Type B pancreatic cell (in vitro differentiated cells): ENCODE measurements around the gene FLCN. TPM values are rescaled to one million over a fixed set of nuclear protein-coding genes. Genes with fewer than 3 reads are reported as not detected.

Source experiments
- DNase-seq: peaks from one replicate; pipeline ENCODE4 v3.0.0; 2021; ENCODE audit warnings: mixed read lengths; ENCODE audit not compliant: unreplicated experiment; ENCODE audit errors: extremely low spot score
- H3K27ac Mint-ChIP-seq: 2 replicates; pipeline ENCODE4 v1.8.0; 2021; ENCODE audit warnings: mild to moderate bottlenecking, mixed read lengths
- H3K27me3 Mint-ChIP-seq: 2 replicates; pipeline ENCODE4 v1.8.0; 2021; ENCODE audit warnings: mixed read lengths
- H3K36me3 Mint-ChIP-seq: 2 replicates; pipeline ENCODE4 v1.8.0; 2021; ENCODE audit warnings: mixed read lengths
- H3K4me1 Mint-ChIP-seq: one replicate; pipeline ENCODE4 v1.8.0; 2021; ENCODE audit warnings: mixed read lengths; ENCODE audit not compliant: unreplicated experiment
- H3K4me3 Mint-ChIP-seq: 2 replicates; pipeline ENCODE4 v1.8.0; 2021; ENCODE audit warnings: mild to moderate bottlenecking, mixed read lengths
- H3K9me3 Mint-ChIP-seq: 2 replicates; pipeline ENCODE4 v1.8.0; 2021; ENCODE audit warnings: mixed read lengths
- CTCF ChIP-seq: fragments of 200-600 bp; sonication (generic); conservative IDR thresholded peaks from 2 replicates; pipeline ENCODE4 v1.5.0; 2021; ENCODE audit warnings: antibody characterized with exemption, mild to moderate bottlenecking
- total RNA-seq: library from RNA; stranded (reverse); gene quantifications from 2 replicates; pipeline ENCODE4 v1.2.1, GENCODE V29; 2021; ENCODE audit warnings: low replicate concordance

The FLCN gene
- total RNA-seq, 1 donor from 2014 or later: 55.8 TPM

- DNase-seq: no peak
- H3K4me3 Mint-ChIP-seq: no peak overlapping the region
- H3K4me1 Mint-ChIP-seq: peaks cover 13% of the 10 kb centered on the region
- H3K27me3 Mint-ChIP-seq: no peaks in the 10 kb centered on the region
- H3K27ac Mint-ChIP-seq: no peak overlapping the region
- no peak for TF ChIP-seq CTCF
- no peaks in the 10 kb centered on the region for H3K9me3 Mint-ChIP-seq
- peaks cover 12% of the 10 kb centered on the region for H3K36me3 Mint-ChIP-seq
Observed at GRCh38 chr17:17275971-17276370, 39.0 kb upstream of the FLCN start.

- H3K27me3 Mint-ChIP-seq: no peaks in the 10 kb centered on the region
- no peaks in the 10 kb centered on the region for H3K4me1 Mint-ChIP-seq
- H3K27ac Mint-ChIP-seq: no peak overlapping the region
- peaks cover 20% of the 10 kb centered on the region for H3K36me3 Mint-ChIP-seq
- no peak for DNase-seq
- H3K4me3 Mint-ChIP-seq: no peak overlapping the region
- H3K9me3 Mint-ChIP-seq: no peaks in the 10 kb centered on the region
- peak; percentile 62 for TF ChIP-seq CTCF
Observed at GRCh38 chr17:17269926-17270773, 33.2 kb upstream of the FLCN start.

GRCh38 chr17:17264430-17264829 is 27.5 kb upstream of the FLCN start:
- no peak for DNase-seq
- Mint-ChIP-seq H3K36me3 (peaks cover 40% of the 10 kb centered on the region), H3K9me3 (no peaks in the 10 kb centered on the region), H3K4me3 (no peak overlapping the region), H3K27me3 (no peaks in the 10 kb centered on the region), H3K4me1 (no peaks in the 10 kb centered on the region), H3K27ac (no peak overlapping the region)
- TF ChIP-seq CTCF: no peak

GRCh38 chr17:17258998-17259397 is 22.0 kb upstream of the FLCN start:
- Mint-ChIP-seq H3K27me3 (no peaks in the 10 kb centered on the region), H3K9me3 (no peaks in the 10 kb centered on the region), H3K27ac (no peak overlapping the region), H3K4me1 (no peaks in the 10 kb centered on the region), H3K4me3 (no peak overlapping the region), H3K36me3 (peaks cover 40% of the 10 kb centered on the region)
- no peak for DNase-seq
- no peak for TF ChIP-seq CTCF

- H3K4me1 Mint-ChIP-seq: no peaks in the 10 kb centered on the region
- H3K9me3 Mint-ChIP-seq: no peaks in the 10 kb centered on the region
- no peaks in the 10 kb centered on the region for H3K27me3 Mint-ChIP-seq
- H3K27ac Mint-ChIP-seq: no peak overlapping the region
- DNase-seq: no peak
- TF ChIP-seq CTCF: no peak
- peaks cover 43% of the 10 kb centered on the region for H3K36me3 Mint-ChIP-seq
- no peak overlapping the region for H3K4me3 Mint-ChIP-seq
Observed at GRCh38 chr17:17258011-17258410, 21.0 kb upstream of the FLCN start.
